IPS-11a (cell line): ENCODE results near the gene DACT2.
A peak's percentile ranks its signal among the peaks of the same experiment; 100 is the strongest.
"Not testable (repeated sequence)": the region's sequence is repeated elsewhere in the genome, so short reads cannot be mapped to it uniquely, and the experiment has no call there.

ENCODE experiments used
- H3K4me3 ChIP-seq: one replicate; pipeline ENCODE4 v1.5.1; 2013; ENCODE audit warnings: low read depth, low read length, control low read depth

DACT2 gene

GRCh38 chr6:168326294-168327261 lies 7.0 kb upstream of the DACT2 start:
- no peak overlapping the region for H3K4me3 ChIP-seq

GRCh38 chr6:168322966-168323365 lies 3.4 kb upstream of the DACT2 start:
- no peak overlapping the region for H3K4me3 ChIP-seq

GRCh38 chr6:168320634-168321033 lies 1.1 kb upstream of the DACT2 start:
- no peak overlapping the region for H3K4me3 ChIP-seq

- peak overlapping the region; percentile 38 for H3K4me3 ChIP-seq
Measured at GRCh38 chr6:168318579-168319278, 848 bp downstream of the DACT2 start.

DNA sequence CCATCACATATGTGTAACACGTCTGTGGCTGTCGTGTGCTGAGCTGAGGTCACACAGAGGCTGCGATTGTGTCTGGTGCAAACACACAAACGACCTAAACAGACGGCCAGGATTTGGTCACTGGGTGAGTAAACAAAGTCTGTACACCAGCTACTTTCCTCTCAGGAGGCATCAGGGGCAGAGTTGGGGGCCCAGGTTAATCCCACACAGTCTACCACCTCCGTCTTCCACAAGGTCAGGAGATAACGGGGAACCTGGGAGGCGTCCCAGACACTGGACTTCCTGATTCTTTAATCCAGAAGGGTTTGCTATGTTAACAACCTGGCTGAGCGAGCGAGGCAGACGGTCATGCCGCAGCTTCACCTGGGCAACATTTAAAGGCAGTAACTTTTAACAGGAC lies 1.5 kb downstream of the DACT2 start:
- no peak overlapping the region for H3K4me3 ChIP-seq

DNA sequence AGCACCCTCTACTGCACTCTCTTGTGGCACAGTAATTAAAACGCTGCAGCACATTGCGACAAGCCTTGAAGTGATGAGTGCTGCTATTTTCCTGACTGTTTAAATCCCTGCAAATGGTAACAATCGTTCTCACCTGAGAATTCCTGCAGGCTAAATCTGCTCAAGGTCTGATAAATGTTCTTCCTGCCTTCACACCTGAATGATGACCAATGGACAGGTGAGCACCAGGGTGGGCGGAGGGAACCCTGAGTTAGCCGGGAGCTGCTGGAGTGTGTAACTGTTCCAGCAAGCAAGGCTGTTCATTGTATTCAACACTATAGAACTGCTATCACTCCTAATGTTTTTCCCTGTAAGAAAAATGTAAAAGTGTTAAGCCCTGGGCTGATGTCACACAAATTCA lies 4.0 kb downstream of the DACT2 start:
- no peak overlapping the region for H3K4me3 ChIP-seq

- H3K4me3 ChIP-seq = no peak overlapping the region
Measured at GRCh38 chr6:168314948-168315347, 4.6 kb downstream of the DACT2 start.

GRCh38 chr6:168314021-168314420 lies 5.6 kb downstream of the DACT2 start:
- no peak overlapping the region for H3K4me3 ChIP-seq

GRCh38 chr6:168313431-168314011 lies 6.1 kb downstream of the DACT2 start:
- no peak overlapping the region for H3K4me3 ChIP-seq

DNA sequence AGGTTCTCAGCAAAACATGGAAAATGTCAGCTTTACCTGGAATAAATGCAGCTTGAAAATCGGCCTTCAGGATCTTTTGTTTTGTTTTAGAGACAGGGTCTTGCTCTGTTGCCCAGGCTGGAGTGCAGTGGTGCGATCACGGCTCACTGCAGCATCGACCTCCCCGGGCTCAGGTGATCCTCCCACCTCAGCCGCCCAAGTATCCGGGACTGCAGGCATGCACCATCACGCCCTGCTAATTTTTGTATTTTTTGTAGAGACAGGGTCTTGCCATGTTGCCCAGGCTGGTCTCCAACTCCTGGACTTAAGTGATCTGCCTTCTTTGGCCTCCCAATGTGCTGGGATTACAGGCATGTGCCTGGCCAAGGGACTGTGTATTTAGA lies 7.5 kb downstream of the DACT2 start:
- not testable (repeated sequence) for H3K4me3 ChIP-seq

GRCh38 chr6:168311410-168312124 lies 8.0 kb downstream of the DACT2 start:
- no peak overlapping the region for H3K4me3 ChIP-seq

DNA sequence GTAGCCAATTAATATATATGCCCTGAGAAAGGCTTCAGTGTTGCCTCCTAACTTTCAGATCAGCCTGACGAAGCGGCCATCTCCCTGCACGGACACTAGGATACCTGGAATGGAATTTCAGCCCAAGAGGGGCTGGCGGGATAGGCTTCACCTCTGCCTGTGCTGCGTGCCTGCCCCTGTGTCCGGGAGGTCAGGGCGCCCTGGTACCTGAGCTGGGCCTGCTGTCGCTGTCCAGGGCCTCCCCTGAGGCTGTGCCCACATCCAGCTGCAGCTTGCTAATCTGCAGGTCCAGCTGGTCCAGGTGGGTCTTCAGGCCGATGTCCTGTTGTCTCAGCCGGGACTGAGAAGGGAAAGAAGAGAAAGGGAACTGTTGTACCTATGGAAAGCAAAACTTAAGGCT lies 8.6 kb downstream of the DACT2 start:
- no peak overlapping the region for H3K4me3 ChIP-seq

DNA sequence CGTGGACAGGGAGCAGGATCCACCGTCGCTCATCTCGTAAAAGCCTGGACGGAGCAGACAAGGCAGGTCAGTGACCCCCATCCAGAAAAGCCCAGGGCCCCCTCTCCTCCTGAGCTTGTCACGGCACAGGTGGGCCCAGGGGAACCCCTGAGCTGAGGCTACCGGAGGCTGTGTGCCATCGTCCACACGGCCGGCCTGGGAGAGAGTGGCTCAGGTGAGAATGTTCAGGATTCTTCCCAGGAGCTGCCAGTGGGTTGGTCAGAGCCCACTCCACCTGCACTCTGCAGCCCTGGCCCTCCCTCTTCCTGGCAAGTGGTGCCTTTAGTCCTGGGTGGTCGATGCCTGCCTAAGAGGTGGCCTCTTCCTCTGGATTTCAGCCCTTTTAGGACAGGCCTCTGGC lies 9.2 kb downstream of the DACT2 start:
- no peak overlapping the region for H3K4me3 ChIP-seq

DNA sequence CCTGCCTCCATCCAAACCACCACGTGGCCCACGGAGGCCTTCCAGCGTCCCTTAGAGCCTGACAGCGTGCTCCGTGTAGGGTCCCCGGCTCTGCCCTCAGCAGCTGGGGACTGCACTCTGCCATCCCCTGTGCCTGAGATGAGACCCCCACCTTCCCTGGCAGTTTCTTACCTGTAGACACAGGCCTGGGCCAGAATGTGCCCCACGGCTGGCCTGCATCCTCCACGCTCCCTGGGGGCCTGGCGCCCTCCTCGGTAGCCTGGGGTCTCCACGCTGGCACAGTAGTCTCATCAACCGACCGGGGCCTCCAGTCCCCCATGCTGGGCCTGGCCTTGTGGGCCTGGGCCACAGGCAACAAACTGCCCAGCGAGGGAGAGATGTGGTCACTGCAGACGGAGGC lies 9.6 kb downstream of the DACT2 start:
- no peak overlapping the region for H3K4me3 ChIP-seq

- no peak overlapping the region for H3K4me3 ChIP-seq
Measured at GRCh38 chr6:168309183-168309582, 10.4 kb downstream of the DACT2 start.

- H3K4me3 ChIP-seq = no peak overlapping the region
Measured at GRCh38 chr6:168308390-168309144, 11.0 kb downstream of the DACT2 start.

GRCh38 chr6:168307695-168308021 lies 11.9 kb downstream of the DACT2 start:
- no peak overlapping the region for H3K4me3 ChIP-seq

- no peak overlapping the region for H3K4me3 ChIP-seq
Measured at GRCh38 chr6:168307015-168307694, 12.4 kb downstream of the DACT2 start.

DNA sequence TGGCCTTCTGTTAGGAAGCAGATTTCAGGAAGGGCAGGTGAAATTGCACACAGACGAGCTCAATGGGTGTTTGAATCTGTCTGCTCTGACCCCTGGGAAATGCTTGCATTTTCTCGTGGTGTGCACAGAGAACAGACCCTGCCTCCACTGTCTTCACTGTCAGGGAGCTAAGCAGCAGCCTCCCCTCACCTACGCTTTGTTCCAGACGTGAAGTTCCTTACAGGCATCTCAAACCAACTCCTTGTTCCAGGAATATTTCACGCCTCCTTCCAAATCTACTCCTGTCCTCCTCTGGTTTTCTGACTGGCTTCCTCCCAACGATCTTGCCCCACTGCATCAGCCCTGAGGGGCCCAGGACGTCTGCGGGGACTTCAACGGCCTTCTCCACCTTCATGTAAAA lies 13.7 kb downstream of the DACT2 start:
- no peak overlapping the region for H3K4me3 ChIP-seq
